Purkinje cell (primary cell): Measurements from ENCODE around the gene MID2. TPM values are rescaled to one million over a fixed set of nuclear protein-coding genes. Genes with fewer than 3 reads are reported as not detected.

Experiments
- polyA plus RNA-seq: library from polyadenylated mRNA; unstranded; fragments of >200 nt; fragmentation: Nextera tagmentation; gene quantifications from 2 replicates; pipeline ENCODE4 v1.2.1, GENCODE V29; 2014

Gene MID2
- 2.7 and 5.4 TPM in 2 replicates for polyA plus RNA-seq

GRCh38 chrX:107825698-107826237, at the start of gene MID2:
Gene MID2, plus strand, starts transcription at chrX:107825866. Its CDS starts 561 bp downstream, at chrX:107826427.

GRCh38 chrX:107777536-107777832, 48.2 kb upstream of the MID2 start, which contains the start of gene NCBP2L:
Gene NCBP2L, plus strand, starts transcription at chrX:107777733. Its CDS starts 16,488 bp downstream, at chrX:107794221.

Other genes starting within 250 kb of the MID2 start
- gene PRPS1, start 197.4 kb upstream of the MID2 start, polyA plus RNA-seq: 30.1 and 34.1 TPM in 2 replicates
- gene TSC22D3, start 50.1 kb upstream of the MID2 start, polyA plus RNA-seq: 60.5 and 84.5 TPM in 2 replicates
- gene NCBP2L, start 48.1 kb upstream of the MID2 start, polyA plus RNA-seq: 1.4 TPM in 1 of 2 replicates, not detected in the other
- not detected in 2 replicates for gene TEX13B, start 156.5 kb downstream of the MID2 start, polyA plus RNA-seq
- gene VSIG1, start 219.2 kb downstream of the MID2 start, polyA plus RNA-seq: 0.32 TPM in 1 of 2 replicates, not detected in the other